ENCODE results near the gene SYT11. TPM values are rescaled to one million over a fixed set of nuclear protein-coding genes. Genes with fewer than 3 reads are reported as not detected.
A peak's percentile ranks its signal among the peaks of the same experiment; 100 is the strongest.

The SYT11 gene
- total RNA-seq, 1 donor from 2014 or later = 419 TPM

- H3K4me3 Mint-ChIP-seq (ENCODE audit: unreplicated experiment) = peak within 1 kb of the TSS; percentile 98
- peaks cover 4% of the 10 kb centered on the region for H3K36me3 Mint-ChIP-seq (ENCODE audit: unreplicated experiment)
- DNase-seq = peak; percentile 88
- H3K27me3 Mint-ChIP-seq (ENCODE audit: unreplicated experiment) = peaks cover 7% of the 10 kb centered on the region
- H3K27ac Mint-ChIP-seq (ENCODE audit: unreplicated experiment) = peak within 1 kb of the TSS; percentile 93
- H3K4me1 Mint-ChIP-seq (ENCODE audit: low read depth, unreplicated experiment) = peaks cover 15% of the 10 kb centered on the region
- no peak for TF ChIP-seq CTCF (IDR thresholded peaks at IDR 0.05; ENCODE audit: partially characterized antibody, unreplicated experiment)
- peaks cover 16% of the 10 kb centered on the region for H3K9me3 Mint-ChIP-seq (ENCODE audit: unreplicated experiment)
These were observed 2.1 kb upstream of the SYT11 start, which contains the start of gene GON4L for GRCh38 chr1:155856975-155857930. Gene GON4L, minus strand, starts transcription at chr1:155857214. Its CDS starts 3,434 bp downstream, at chr1:155853780.

GRCh38 chr1:155858800-155859233, 550 bp upstream of the SYT11 start:
- TF ChIP-seq CTCF (IDR thresholded peaks at IDR 0.05; ENCODE audit: partially characterized antibody, unreplicated experiment) = no peak

GRCh38 chr1:155859881-155860871, 809 bp downstream of the SYT11 start:
- Mint-ChIP-seq H3K27ac (ENCODE audit: unreplicated experiment) (peak overlapping the region; percentile 100), H3K36me3 (ENCODE audit: unreplicated experiment) (peaks cover 4% of the 10 kb centered on the region), H3K27me3 (ENCODE audit: unreplicated experiment) (peaks cover 7% of the 10 kb centered on the region), H3K9me3 (ENCODE audit: unreplicated experiment) (peaks cover 16% of the 10 kb centered on the region), H3K4me1 (ENCODE audit: low read depth, unreplicated experiment) (peaks cover 15% of the 10 kb centered on the region), H3K4me3 (ENCODE audit: unreplicated experiment) (peak overlapping the region; percentile 91)
- TF ChIP-seq CTCF (IDR thresholded peaks at IDR 0.05; ENCODE audit: partially characterized antibody, unreplicated experiment) = no peak
- peak; percentile 97 for DNase-seq

More at GRCh38 chr1:155858800-155859233, 550 bp upstream of the SYT11 start:
- Mint-ChIP-seq H3K27me3 (ENCODE audit: unreplicated experiment) (peaks cover 7% of the 10 kb centered on the region), H3K9me3 (ENCODE audit: unreplicated experiment) (peaks cover 16% of the 10 kb centered on the region), H3K36me3 (ENCODE audit: unreplicated experiment) (peaks cover 4% of the 10 kb centered on the region), H3K4me1 (ENCODE audit: low read depth, unreplicated experiment) (peaks cover 15% of the 10 kb centered on the region), H3K4me3 (ENCODE audit: unreplicated experiment) (peak overlapping the region; percentile 91), H3K27ac (ENCODE audit: unreplicated experiment) (peak overlapping the region; percentile 100)
- DNase-seq = no peak

- Mint-ChIP-seq H3K27ac (ENCODE audit: unreplicated experiment) (peak overlapping the region; percentile 100), H3K9me3 (ENCODE audit: unreplicated experiment) (peaks cover 16% of the 10 kb centered on the region), H3K4me1 (ENCODE audit: low read depth, unreplicated experiment) (peaks cover 14% of the 10 kb centered on the region), H3K36me3 (ENCODE audit: unreplicated experiment) (peaks cover 4% of the 10 kb centered on the region), H3K27me3 (ENCODE audit: unreplicated experiment) (peaks cover 7% of the 10 kb centered on the region), H3K4me3 (ENCODE audit: unreplicated experiment) (peak overlapping the region; percentile 91)
- TF ChIP-seq CTCF (IDR thresholded peaks at IDR 0.05; ENCODE audit: partially characterized antibody, unreplicated experiment) = no peak
- DNase-seq = no peak
These were observed 1.7 kb downstream of the SYT11 start for GRCh38 chr1:155860970-155861510.

Measured in glutamatergic neuron (in vitro differentiated cells).